Right lobe of liver (tissue), 6 donors: ENCODE measurements around the gene GABRR3. TPM values are rescaled to one million over a fixed set of nuclear protein-coding genes. Genes with fewer than 3 reads are reported as not detected.
A peak's percentile ranks its signal among the peaks of the same experiment; 100 is the strongest.

ENCODE experiments used
- ATAC-seq, 4 donors: fragments of 200-7000 bp; cut with Tn5 transposase; one replicate each; pipeline ENCODE4 v1.9.1; 2020; ENCODE audit warnings: mild to moderate bottlenecking in 4 of 4, moderate library complexity in 4 of 4
- DNase-seq, 3 donors: peaks; one replicate each; pipeline ENCODE4 v3.0.0-alpha.2; 2020
- H3K27ac ChIP-seq, 3 donors: fragments of 200-600 bp; one replicate each; pipeline ENCODE4 v1.8.0; 2022
- H3K27me3 ChIP-seq, 2 donors: fragments of 200-600 bp; one replicate each; pipeline ENCODE4 v1.8.0; 2022
- H3K36me3 ChIP-seq, 4 donors: fragments of 200-600 bp; sonication (generic) in 1 of 4; one replicate each; pipeline versions ENCODE4 v1.5.1 to v1.8.0; 2017 to 2022; ENCODE audit warnings: control low read depth in 1 of 4
- H3K4me1 ChIP-seq, 4 donors: fragments of 200-600 bp; sonication (generic) in 1 of 4; one replicate each; pipeline versions ENCODE4 v1.5.1 to v1.8.0; 2017 to 2022; ENCODE audit warnings: control low read depth in 1 of 4
- H3K4me3 ChIP-seq, 3 donors: fragments of 200-600 bp; one replicate each; pipeline ENCODE4 v1.8.0; 2022
- H3K9me3 ChIP-seq, 4 donors: fragments of 200-600 bp; sonication (generic) in 1 of 4; one replicate each; pipeline versions ENCODE4 v1.5.1 to v1.8.0; 2017 to 2022; ENCODE audit warnings: control low read depth in 1 of 4
- CTCF ChIP-seq, 4 donors: fragments of 200-600 bp in 3 of 4; fragments of 450-650 bp in 1 of 4; IDR thresholded peaks; one replicate each; pipeline versions ENCODE4 v1.5.1 to v1.8.0; 2016 to 2022; ENCODE audit warnings: antibody characterized with exemption in 4 of 4, mild to moderate bottlenecking in 2 of 4
- POLR2A ChIP-seq: fragments of 450-650 bp; IDR thresholded peaks from one replicate; pipeline ENCODE4 v1.6.1; 2017; ENCODE audit warnings: antibody characterized with exemption, mild to moderate bottlenecking
- WGBS: methylation state at CpG from one replicate; pipeline ENCODE4 v1.1.6; 2018; ENCODE audit warnings: low coverage, low lambda C conversion rate; ENCODE audit not compliant: insufficient coverage; ENCODE audit errors: missing lambda C conversion rate; 5-methylcytosine and 5-hydroxymethylcytosine counted together
- intact Hi-C, 2 donors: fragments of 100-400 bp; cut with DNase I; formaldehyde crosslinking; loops; one replicate each; pipeline versions ENCODE4 v1.11.2 to v1.14.1; 2022
- total RNA-seq, 6 experiments: library from RNA; depleted of rRNA in 2 of 6; stranded (reverse); fragments of >200 nt in 2 of 6; fragmentation: NEBNext Ultra II Directional in 3 of 6; extraction: Animal tissue kit (Norgen Biotek cat#: 25700) in 3 of 6; gene quantifications; one replicate each; pipeline versions ENCODE4 v1.1.0 to v1.2.4, GENCODE V29; 2016 to 2023
- donor health status: DM: no; HTN: yes; CAD: no.
- donor health status: DM: no; HTN: no; CAD: no.
- donor health status: DM: no; HTN: no; CAD: no.
- donor health status: DM: no; HTN: yes; CAD: no.
- donor health status: DM: no; HTN: yes; CAD: no.

Gene GABRR3
- total RNA-seq, 6 experiments from 2014 or later: 0.51 TPM; not detected in 5

DNA sequence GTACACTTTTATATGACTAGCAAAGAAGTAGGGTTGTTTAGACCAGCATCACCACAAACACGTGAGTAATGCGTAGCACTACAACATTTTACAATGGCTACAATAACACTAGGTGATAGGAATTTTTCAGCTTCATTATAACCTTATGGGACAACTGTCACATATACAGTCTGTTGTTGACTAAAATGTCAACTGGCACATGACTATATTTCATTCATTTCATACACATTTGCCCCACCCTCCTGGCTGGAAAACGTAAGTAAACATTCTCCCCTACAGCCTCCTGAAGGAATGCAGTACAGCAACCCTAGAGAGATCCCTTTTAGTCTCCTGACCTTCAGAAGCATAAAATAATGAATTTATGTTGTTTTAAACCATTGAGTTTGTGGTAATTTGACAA lies 79.1 kb downstream of the GABRR3 start:
- Histone ChIP-seq H3K4me1 (peaks cover 0 to 8% (median 0%) of the 10 kb centered on the region in 4 donors), H3K27me3 (no peaks in the 10 kb centered on the region), H3K36me3 (peaks cover 0 to 42% (median 12%) of the 10 kb centered on the region in 4 donors), H3K4me3 (no peak overlapping the region), H3K27ac (no peak overlapping the region), H3K9me3 (no peaks in the 10 kb centered on the region)
- ATAC-seq: no peak
- TF ChIP-seq CTCF (IDR thresholded peaks at IDR 0.05) (no peak), POLR2A (no peak)
- no peak for DNase-seq
- WGBS: 90% methylated on average over 3 of the region's 3 CpGs
- intact Hi-C loops: no loop called here

- no peak for DNase-seq
- intact Hi-C loops: loop anchor here in 1 of 2 donors (5.0 kb wide), 1 partner anchor 52 kb away; no protein-coding TSS in a partner anchor
- 95% methylated on average over 6 of the region's 9 CpGs for WGBS
- H3K4me1 ChIP-seq: peaks cover 0 to 8% (median 0%) of the 10 kb centered on the region in 4 donors
- H3K4me3 ChIP-seq: no peak overlapping the region
- no peak for ATAC-seq
- H3K27me3 ChIP-seq: no peaks in the 10 kb centered on the region
- TF ChIP-seq POLR2A (no peak), CTCF (IDR thresholded peaks at IDR 0.05) (no peak)
- no peaks in the 10 kb centered on the region for H3K9me3 ChIP-seq
- H3K27ac ChIP-seq: no peak overlapping the region
- peaks cover 0 to 52% (median 16%) of the 10 kb centered on the region in 4 donors for H3K36me3 ChIP-seq
Observed at GRCh38 chr3:97954228-97954827, 80.8 kb downstream of the GABRR3 start.

- intact Hi-C loops: loop anchor here in 1 of 2 donors (5.0 kb wide), 1 partner anchor 51 kb away; no protein-coding TSS in a partner anchor
- H3K4me3 ChIP-seq: no peak overlapping the region
- H3K27me3 ChIP-seq: no peaks in the 10 kb centered on the region
- 100% methylated on average over 1 of the region's 1 CpG for WGBS
- H3K27ac ChIP-seq: no peak overlapping the region
- no peak for ATAC-seq
- TF ChIP-seq POLR2A: no peak
- H3K4me1 ChIP-seq: peaks cover 0 to 5% (median 0%) of the 10 kb centered on the region in 4 donors
- H3K36me3 ChIP-seq: peaks cover 0 to 48% (median 17%) of the 10 kb centered on the region in 4 donors
- H3K9me3 ChIP-seq: no peaks in the 10 kb centered on the region
- no peak for DNase-seq
Observed at GRCh38 chr3:97952872-97953271, 82.2 kb downstream of the GABRR3 start.

GRCh38 chr3:97952280-97952679 lies 82.8 kb downstream of the GABRR3 start:
- peaks cover 0 to 53% (median 20%) of the 10 kb centered on the region in 4 donors for H3K36me3 ChIP-seq
- peak in 3 of 4 donors; percentile 32 to 79 (median 55) for ATAC-seq

GRCh38 chr3:97950360-97950759 lies 84.8 kb downstream of the GABRR3 start:
- intact Hi-C loops: loop anchor here in 1 of 2 donors (5.0 kb wide), 1 partner anchor 48 kb away; no protein-coding TSS in a partner anchor
- no peak for ATAC-seq
- no peak for DNase-seq
- peaks cover 2 to 67% (median 20%) of the 10 kb centered on the region in 4 donors for H3K36me3 ChIP-seq
- H3K4me1 ChIP-seq: no peaks in the 10 kb centered on the region
- H3K9me3 ChIP-seq: no peaks in the 10 kb centered on the region
- TF ChIP-seq POLR2A: no peak
- no peak for TF ChIP-seq CTCF (IDR thresholded peaks at IDR 0.05)
- no peak overlapping the region for H3K4me3 ChIP-seq
- no peaks in the 10 kb centered on the region for H3K27me3 ChIP-seq
- WGBS: 56% methylated on average over 3 of the region's 3 CpGs
- no peak overlapping the region for H3K27ac ChIP-seq

More at GRCh38 chr3:97952280-97952679, 82.8 kb downstream of the GABRR3 start:
- no peak for TF ChIP-seq POLR2A
- WGBS: 75% methylated on average over 3 of the region's 3 CpGs
- DNase-seq: no peak
- H3K27me3 ChIP-seq: no peaks in the 10 kb centered on the region
- intact Hi-C loops: loop anchor here in 1 of 2 donors (5.0 kb wide), 1 partner anchor 50 kb away; no protein-coding TSS in a partner anchor
- no peak overlapping the region for H3K4me3 ChIP-seq
- H3K27ac ChIP-seq: no peak overlapping the region
- H3K4me1 ChIP-seq: no peaks in the 10 kb centered on the region
- H3K9me3 ChIP-seq: no peaks in the 10 kb centered on the region
